B cell (primary cell): ENCODE results near the gene PYY. TPM values are rescaled to one million over a fixed set of nuclear protein-coding genes. Genes with fewer than 3 reads are reported as not detected.

ENCODE experiments used
- ATAC-seq: fragments of 200-7000 bp; cut with Tn5 transposase; one replicate; pipeline ENCODE4 v1.10.0; 2021; ENCODE audit warnings: low read depth, mild to moderate bottlenecking, moderate number of reproducible peaks, moderate library complexity
- CTCF ChIA-PET: fragments of 350-600 bp; sonication (Branson Sonifier 250); formaldehyde crosslinking; loops from one replicate; lab custom pipeline; 2021; ENCODE audit warnings: antibody characterized with exemption, inconsistent platforms; lab: Charles Lee
- POLR2A ChIA-PET: fragments of 350-600 bp; sonication (Branson Sonifier 250); formaldehyde crosslinking; loops from one replicate; lab custom pipeline; 2021; ENCODE audit warnings: antibody characterized with exemption; lab: Charles Lee
- DNase-seq: peaks from one replicate; pipeline ENCODE4 v3.0.0; 2013
- H2AFZ ChIP-seq: 2 replicates; pipeline ENCODE4 v1.6.1; 2012; ENCODE audit warnings: mild to moderate bottlenecking, low read depth, low read length; ENCODE audit not compliant: insufficient read depth, poor library complexity, severe bottlenecking
- H3K27ac ChIP-seq, 2 donors: 1 replicate in 1 of 2; 2 replicates in 1 of 2; pipeline ENCODE4 v1.5.1; 2012 to 2013; ENCODE audit warnings: low read length in 2 of 2, mild to moderate bottlenecking in 2 of 2, moderate library complexity in 1 of 2
- H3K27me3 ChIP-seq, 4 experiments: fragments of 200-600 bp in 1 of 4; sonication (generic) in 1 of 4; replicated peaks in 1 of 4; 1 replicate in 2 of 4; 2 replicates in 2 of 4; pipeline versions ENCODE4 v1.6.1 to v1.7.0; 2013 to 2016; ENCODE audit warnings: low read length in 3 of 4, mild to moderate bottlenecking in 2 of 4, mixed read lengths in 1 of 4, moderate library complexity in 1 of 4; ENCODE audit not compliant: insufficient read depth in 4 of 4, control insufficient read depth in 3 of 4; ENCODE audit errors: control extremely low read depth in 1 of 4
- H3K36me3 ChIP-seq, 2 experiments: replicated peaks in 1 of 2; 1 replicate in 1 of 2; 2 replicates in 1 of 2; pipeline versions ENCODE4 v1.6.1 to v1.7.1; 2013; ENCODE audit warnings: low read length in 1 of 2; ENCODE audit not compliant: insufficient read depth in 2 of 2, control insufficient read depth in 1 of 2; ENCODE audit errors: control extremely low read depth in 1 of 2, extremely low read depth in 1 of 2
- H3K4me1 ChIP-seq, 2 donors: fragments of 200-600 bp in 1 of 2; sonication (generic) in 1 of 2; 1 replicate in 1 of 2; 2 replicates in 1 of 2; pipeline versions ENCODE4 v1.5.1 to v1.6.1; 2013 to 2017; ENCODE audit warnings: low read length in 2 of 2; ENCODE audit not compliant: control insufficient read depth in 2 of 2, insufficient read depth in 2 of 2
- H3K4me2 ChIP-seq: replicated peaks from 2 replicates; pipeline ENCODE3; 2012; ENCODE audit warnings: mild to moderate bottlenecking, low read depth, low read length; ENCODE audit not compliant: poor library complexity, severe bottlenecking
- H3K4me3 ChIP-seq, 5 experiments: fragments of 200-600 bp in 1 of 5; sonication (generic) in 1 of 5; 1 replicate in 3 of 5; 2 replicates in 2 of 5; pipeline versions ENCODE4 v1.5.1 to v1.7.0; 2011 to 2016; ENCODE audit warnings: low read length in 4 of 5, mild to moderate bottlenecking in 4 of 5, low read depth in 2 of 5, control low read depth in 1 of 5, moderate library complexity in 1 of 5; ENCODE audit not compliant: insufficient read depth in 1 of 5; ENCODE audit errors: control extremely low read depth in 1 of 5, extremely low read depth in 1 of 5
- H3K79me2 ChIP-seq: fragments of 200-600 bp; sonication (generic); one replicate; pipeline ENCODE4 v1.6.0; 2016; ENCODE audit warnings: low read length; ENCODE audit not compliant: control insufficient read depth, insufficient read depth
- H3K9ac ChIP-seq: fragments of 200-600 bp; sonication (generic); 2 replicates; pipeline ENCODE4 v1.6.1; 2017; ENCODE audit warnings: mild to moderate bottlenecking, low read length, moderate library complexity
- H3K9me3 ChIP-seq, 3 donors: one replicate each; pipeline versions ENCODE4 v1.6.1 to v1.7.1; 2013; ENCODE audit warnings: low read length in 2 of 3; ENCODE audit not compliant: control insufficient read depth in 2 of 3, insufficient read depth in 1 of 3; ENCODE audit errors: control extremely low read depth in 1 of 3
- H4K20me1 ChIP-seq: 2 replicates; pipeline ENCODE4 v1.6.0; 2012; ENCODE audit warnings: mild to moderate bottlenecking, low read length; ENCODE audit not compliant: insufficient read depth, control insufficient read depth, poor library complexity, severe bottlenecking
- H3K27ac Mint-ChIP-seq: one replicate; pipeline ENCODE4 v1.8.0; 2021; ENCODE audit warnings: mixed read lengths
- H3K27me3 Mint-ChIP-seq: one replicate; pipeline ENCODE4 v1.8.0; 2021; ENCODE audit warnings: mixed read lengths
- H3K4me1 Mint-ChIP-seq: one replicate; pipeline ENCODE4 v1.8.0; 2021; ENCODE audit warnings: mixed read lengths
- H3K4me3 Mint-ChIP-seq: one replicate; pipeline ENCODE4 v1.8.0; 2021; ENCODE audit warnings: mixed read lengths
- H3K9me3 Mint-ChIP-seq: one replicate; pipeline ENCODE4 v1.8.0; 2022; ENCODE audit warnings: mixed read lengths; ENCODE audit not compliant: insufficient read depth
- CTCF ChIP-seq: fragments of 200-600 bp; IDR thresholded peaks from one replicate; pipeline ENCODE4 v1.8.0; 2022; ENCODE audit warnings: antibody characterized with exemption, mild to moderate bottlenecking
- EZH2 ChIP-seq: IDR thresholded peaks from 2 replicates; pipeline ENCODE4 v1.6.1; 2012; ENCODE audit warnings: borderline replicate concordance, low read depth, mild to moderate bottlenecking, moderate library complexity, low read length; ENCODE audit not compliant: insufficient read depth, poor library complexity, severe bottlenecking
- WGBS: methylation state at CpG from one replicate; pipeline ENCODE4 v1.1.5; 2013; ENCODE audit warnings: missing lambda C conversion rate; ENCODE audit not compliant: insufficient coverage; 5-methylcytosine and 5-hydroxymethylcytosine counted together
- intact Hi-C: fragments of 100-400 bp; cut with micrococcal nuclease; formaldehyde crosslinking; loops from one replicate; pipeline ENCODE4 v1.10.0; 2022
- polyA plus RNA-seq: library from polyadenylated mRNA; depleted of rRNA; stranded (reverse); fragments of >200 nt; gene quantifications from 2 replicates; pipeline ENCODE4 v1.2.3, GENCODE V29; 2012
- total RNA-seq, 2 donors: library from RNA; stranded (reverse); fragments of 120-200 nt in 1 of 2; gene quantifications; 1 replicate in 1 of 2; 2 replicates in 1 of 2; pipeline versions ENCODE4 v1.2.3 to v1.2.4, GENCODE V29; 2013 to 2022

PYY gene
- total and polyA plus RNA-seq, 2 donors (not counting 1 experiment from before 2014, with no cell fraction given) = 0.19 TPM; not detected in 1

GRCh38 chr17:43907998-43908721 is 45.6 kb downstream of the PYY start:
- H3K79me2 ChIP-seq = no peaks in the 10 kb centered on the region
- peak overlapping the region; percentile 13 for H2AFZ ChIP-seq
- H3K4me3 ChIP-seq = peak overlapping the region in 3 of 5 experiments; percentile 42 to 73 (median 45)
- Mint-ChIP-seq H3K4me3 (peak overlapping the region; percentile 49), H3K27ac (no peak overlapping the region), H3K27me3 (peaks cover 46% of the 10 kb centered on the region), H3K9me3 (no peaks in the 10 kb centered on the region), H3K4me1 (peaks cover 26% of the 10 kb centered on the region)
- H3K4me2 ChIP-seq = peak overlapping the region; percentile 98
- TF ChIP-seq EZH2 (no peak), CTCF (no peak)
- peaks cover 27 to 32% of the 10 kb centered on the region in 2 donors for H3K4me1 ChIP-seq
- intact Hi-C loops = no loop called here
- ChIA-PET CTCF (interaction anchor here (0.8 to 2.2 kb wide), 7 partner anchors 11 to 133 kb away, joined by 3 to 6 read pairs (median 5); no protein-coding TSS in a partner anchor), POLR2A (no interaction called here)
- peaks cover 0 to 24% (median 0%) of the 10 kb centered on the region in 3 donors for H3K9me3 ChIP-seq
- peak overlapping the region; percentile 67 for H3K9ac ChIP-seq
- WGBS = 36% methylated on average over 26 of the region's 26 CpGs
- H3K36me3 ChIP-seq = no peaks in the 10 kb centered on the region
- H3K27me3 ChIP-seq = peaks cover 0 to 61% (median 34%) of the 10 kb centered on the region in 4 experiments
- ATAC-seq (no peak), DNase-seq (peak; percentile 54)
- no peaks in the 10 kb centered on the region for H4K20me1 ChIP-seq
- H3K27ac ChIP-seq = no peak overlapping the region
